Cardiac muscle cell (in vitro differentiated cells and primary cell): ENCODE measurements around the gene HTRA2. TPM values are rescaled to one million over a fixed set of nuclear protein-coding genes. Genes with fewer than 3 reads are reported as not detected.

Experiments used
- DNase-seq, 2 donors: peaks; one replicate each; pipeline versions ENCODE4 v3.0.0 to v3.0.0-alpha.2; 2010 to 2017; ENCODE audit warnings: low read depth in 1 of 2, low spot score in 1 of 2
- H3K27ac ChIP-seq: fragments of 200-600 bp; sonication (generic); 2 replicates; pipeline ENCODE4 v1.5.1; 2016
- H3K27me3 ChIP-seq: fragments of 200-600 bp; sonication (generic); 2 replicates; pipeline ENCODE4 v1.6.0; 2016; ENCODE audit warnings: control low read depth
- H3K36me3 ChIP-seq: fragments of 200-600 bp; sonication (generic); 2 replicates; pipeline ENCODE4 v1.5.1; 2016; ENCODE audit warnings: control low read depth
- H3K4me1 ChIP-seq: fragments of 200-600 bp; sonication (generic); 2 replicates; pipeline ENCODE4 v1.8.1; 2017; ENCODE audit warnings: low read depth, mild to moderate bottlenecking, mixed run types
- H3K4me3 ChIP-seq: fragments of 200-600 bp; sonication (generic); 2 replicates; pipeline ENCODE4 v1.5.1; 2016; ENCODE audit warnings: mild to moderate bottlenecking
- H3K9me3 ChIP-seq: fragments of 200-600 bp; sonication (generic); 2 replicates; pipeline ENCODE4 v1.5.1; 2017; ENCODE audit warnings: low read depth, mild to moderate bottlenecking, control low read depth
- polyA plus RNA-seq: library from polyadenylated mRNA; unstranded; fragments of >200 nt; fragmentation: Nextera tagmentation; extraction: Ambion mirVana; gene quantifications from 2 replicates; pipeline ENCODE4 v1.2.1, GENCODE V29; 2016
- total RNA-seq: library from RNA; depleted of rRNA; stranded (reverse); fragments of >200 nt; gene quantifications from 2 replicates; pipeline ENCODE4 v1.2.3, GENCODE V29; 2016
- TF ChIP-seq, protein P1 (sequence below): IDR thresholded peaks from 2 replicates; pipeline ENCODE4 v1.5.1; 2012; ENCODE audit warnings: low read depth, mild to moderate bottlenecking, low read length

The HTRA2 gene
- total and polyA plus RNA-seq, 2 experiments from 2014 or later, result 55.1 to 57.6 TPM

DNA sequence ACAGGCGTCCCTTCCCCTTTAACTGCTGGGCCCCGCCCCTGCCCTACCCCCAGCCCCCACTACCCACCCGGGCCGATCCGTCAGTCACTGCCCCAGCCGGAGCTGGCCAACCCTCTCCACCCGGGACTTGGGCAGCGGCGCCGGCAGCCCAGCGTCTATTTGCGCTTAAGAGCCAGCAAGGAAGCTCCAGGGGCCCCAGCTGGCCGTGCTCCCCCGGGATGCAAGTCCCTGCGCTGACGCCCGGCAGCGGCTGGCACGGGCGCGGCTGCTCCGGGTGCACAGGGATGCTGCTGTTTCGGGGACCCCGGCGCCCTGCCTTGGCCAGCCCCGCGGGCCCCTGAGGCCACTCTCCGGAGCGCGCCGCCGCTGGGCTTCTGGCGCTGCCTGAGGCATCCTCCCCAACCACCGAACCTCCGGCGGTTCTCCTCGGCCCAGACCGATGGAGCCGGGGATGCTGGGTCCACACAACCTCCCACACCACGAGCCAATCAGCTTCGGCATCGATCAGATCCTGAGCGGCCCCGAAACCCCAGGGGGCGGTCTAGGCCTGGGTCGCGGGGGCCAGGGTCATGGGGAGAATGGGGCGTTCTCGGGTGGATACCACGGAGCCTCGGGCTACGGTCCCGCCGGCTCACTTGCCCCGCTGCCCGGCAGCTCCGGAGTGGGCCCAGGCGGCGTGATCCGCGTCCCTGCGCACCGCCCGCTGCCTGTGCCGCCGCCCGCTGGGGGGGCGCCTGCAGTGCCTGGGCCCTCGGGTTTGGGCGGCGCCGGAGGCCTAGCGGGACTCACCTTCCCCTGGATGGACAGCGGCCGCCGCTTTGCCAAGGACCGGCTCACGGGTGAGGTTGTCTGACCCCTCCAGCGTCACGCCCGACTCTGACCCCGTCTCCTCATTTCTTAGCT, 15.1 kb upstream of the HTRA2 start, which contains the start of gene TLX2:
TSS of gene TLX2 (plus strand) at position 83 of the 903 bp plus-strand sequence. CDS start at position 440, 357 bp downstream.
- no peaks in the 10 kb centered on the region for H3K9me3 ChIP-seq
- TF ChIP-seq, protein P1, sequence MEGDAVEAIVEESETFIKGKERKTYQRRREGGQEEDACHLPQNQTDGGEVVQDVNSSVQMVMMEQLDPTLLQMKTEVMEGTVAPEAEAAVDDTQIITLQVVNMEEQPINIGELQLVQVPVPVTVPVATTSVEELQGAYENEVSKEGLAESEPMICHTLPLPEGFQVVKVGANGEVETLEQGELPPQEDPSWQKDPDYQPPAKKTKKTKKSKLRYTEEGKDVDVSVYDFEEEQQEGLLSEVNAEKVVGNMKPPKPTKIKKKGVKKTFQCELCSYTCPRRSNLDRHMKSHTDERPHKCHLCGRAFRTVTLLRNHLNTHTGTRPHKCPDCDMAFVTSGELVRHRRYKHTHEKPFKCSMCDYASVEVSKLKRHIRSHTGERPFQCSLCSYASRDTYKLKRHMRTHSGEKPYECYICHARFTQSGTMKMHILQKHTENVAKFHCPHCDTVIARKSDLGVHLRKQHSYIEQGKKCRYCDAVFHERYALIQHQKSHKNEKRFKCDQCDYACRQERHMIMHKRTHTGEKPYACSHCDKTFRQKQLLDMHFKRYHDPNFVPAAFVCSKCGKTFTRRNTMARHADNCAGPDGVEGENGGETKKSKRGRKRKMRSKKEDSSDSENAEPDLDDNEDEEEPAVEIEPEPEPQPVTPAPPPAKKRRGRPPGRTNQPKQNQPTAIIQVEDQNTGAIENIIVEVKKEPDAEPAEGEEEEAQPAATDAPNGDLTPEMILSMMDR, result no peak
- H3K4me3 ChIP-seq, result peak within 1 kb of the TSS; percentile 2
- peak in 1 of 2 donors; percentile 25 for DNase-seq
- no peak within 1 kb of the TSS for H3K27ac ChIP-seq
- H3K4me1 ChIP-seq, result no peaks in the 10 kb centered on the region
- H3K36me3 ChIP-seq, result no peaks in the 10 kb centered on the region
- H3K27me3 ChIP-seq, result peaks cover 100% of the 10 kb centered on the region

DNA sequence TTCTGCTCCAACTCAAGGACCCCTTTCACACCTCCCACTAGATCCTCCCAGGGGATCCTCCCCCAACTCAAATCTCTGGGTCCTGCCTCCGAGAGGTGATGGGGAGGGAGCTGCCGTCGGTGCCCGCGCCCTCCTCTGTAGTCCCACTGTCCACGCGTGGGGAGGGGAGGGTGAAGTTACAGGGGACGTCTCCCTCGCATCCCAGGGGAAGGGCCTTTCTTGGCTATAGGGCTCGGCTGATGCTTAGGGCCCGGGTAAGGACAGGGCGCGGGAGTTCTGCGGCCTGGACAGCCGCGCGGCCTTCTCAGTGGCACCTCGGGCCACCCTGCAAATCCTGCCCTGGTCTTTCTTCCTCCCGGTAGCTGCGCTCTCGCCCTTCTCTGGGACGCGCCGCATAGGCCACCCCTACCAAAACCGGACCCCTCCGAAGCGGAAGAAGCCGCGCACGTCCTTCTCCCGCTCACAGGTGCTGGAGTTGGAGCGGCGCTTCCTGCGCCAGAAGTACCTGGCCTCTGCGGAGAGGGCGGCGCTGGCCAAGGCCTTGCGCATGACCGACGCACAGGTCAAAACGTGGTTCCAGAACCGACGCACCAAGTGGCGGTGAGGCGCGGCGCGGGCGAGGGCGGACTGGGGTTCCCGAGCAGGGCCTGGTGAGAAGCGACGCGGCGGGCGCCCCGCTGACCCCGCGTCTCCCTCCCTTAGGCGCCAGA, 14.3 kb upstream of the HTRA2 start:
- H3K9me3 ChIP-seq, result no peaks in the 10 kb centered on the region
- no peak overlapping the region for H3K27ac ChIP-seq
- no peaks in the 10 kb centered on the region for H3K36me3 ChIP-seq
- peaks cover 100% of the 10 kb centered on the region for H3K27me3 ChIP-seq
- DNase-seq, result peak in 1 of 2 donors; percentile 10
- TF ChIP-seq, protein P1, result no peak
- peak overlapping the region; percentile 10 for H3K4me3 ChIP-seq
- H3K4me1 ChIP-seq, result no peaks in the 10 kb centered on the region

GRCh38 chr2:74515981-74516633, 13.6 kb upstream of the HTRA2 start:
- TF ChIP-seq, protein P1, result no peak
- Histone ChIP-seq H3K36me3 (no peaks in the 10 kb centered on the region), H3K9me3 (no peaks in the 10 kb centered on the region), H3K27ac (no peak overlapping the region), H3K4me3 (peak overlapping the region; percentile 10), H3K27me3 (peaks cover 100% of the 10 kb centered on the region), H3K4me1 (no peaks in the 10 kb centered on the region)
- peak; percentile 60 to 68 for DNase-seq

DNA sequence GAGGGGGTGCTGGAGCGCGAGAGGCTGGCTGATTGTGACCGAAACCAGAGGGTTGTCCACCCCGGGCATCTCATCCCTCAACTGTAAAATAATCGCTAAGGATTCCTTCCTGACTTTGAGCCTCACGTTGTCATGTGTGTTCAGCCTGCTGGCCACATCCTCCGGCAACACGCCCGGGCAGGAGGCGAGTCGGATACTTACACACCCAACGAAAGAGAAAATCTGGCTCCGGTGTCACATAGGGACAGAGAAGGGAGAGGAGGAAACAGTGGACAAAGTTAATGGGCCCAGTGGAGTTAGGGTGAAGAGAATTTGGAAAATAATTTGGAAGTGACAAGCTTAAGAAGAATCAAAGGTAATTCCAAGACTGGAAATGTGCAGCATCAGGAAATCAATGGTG, 13.1 kb upstream of the HTRA2 start:
- TF ChIP-seq, protein P1, result no peak
- Histone ChIP-seq H3K27ac (no peak overlapping the region), H3K9me3 (no peaks in the 10 kb centered on the region), H3K4me1 (no peaks in the 10 kb centered on the region), H3K4me3 (no peak overlapping the region), H3K36me3 (no peaks in the 10 kb centered on the region), H3K27me3 (peaks cover 100% of the 10 kb centered on the region)
- no peak for DNase-seq

- H3K27me3 ChIP-seq, result peaks cover 68% of the 10 kb centered on the region
- no peak overlapping the region for H3K4me3 ChIP-seq
- no peak overlapping the region for H3K27ac ChIP-seq
- no peaks in the 10 kb centered on the region for H3K9me3 ChIP-seq
- peaks cover 10% of the 10 kb centered on the region for H3K36me3 ChIP-seq
- TF ChIP-seq, protein P1, result no peak
- DNase-seq, result no peak
- no peaks in the 10 kb centered on the region for H3K4me1 ChIP-seq
These were observed 7.2 kb upstream of the HTRA2 start for GRCh38 chr2:74522516-74522915.
